Activated CD4-positive, alpha-beta T cell treated with anti-CD3 and anti-CD28 coated beads for 1 hour (primary cell): ENCODE data around the gene IFI16.
"Not testable (repeated sequence)": the region's sequence is repeated elsewhere in the genome, so short reads cannot be mapped to it uniquely, and the experiment has no call there.

ENCODE experiments used
- DNase-seq: peaks from one replicate; pipeline ENCODE4 v3.0.0-alpha.2; 2020

Gene IFI16

DNA sequence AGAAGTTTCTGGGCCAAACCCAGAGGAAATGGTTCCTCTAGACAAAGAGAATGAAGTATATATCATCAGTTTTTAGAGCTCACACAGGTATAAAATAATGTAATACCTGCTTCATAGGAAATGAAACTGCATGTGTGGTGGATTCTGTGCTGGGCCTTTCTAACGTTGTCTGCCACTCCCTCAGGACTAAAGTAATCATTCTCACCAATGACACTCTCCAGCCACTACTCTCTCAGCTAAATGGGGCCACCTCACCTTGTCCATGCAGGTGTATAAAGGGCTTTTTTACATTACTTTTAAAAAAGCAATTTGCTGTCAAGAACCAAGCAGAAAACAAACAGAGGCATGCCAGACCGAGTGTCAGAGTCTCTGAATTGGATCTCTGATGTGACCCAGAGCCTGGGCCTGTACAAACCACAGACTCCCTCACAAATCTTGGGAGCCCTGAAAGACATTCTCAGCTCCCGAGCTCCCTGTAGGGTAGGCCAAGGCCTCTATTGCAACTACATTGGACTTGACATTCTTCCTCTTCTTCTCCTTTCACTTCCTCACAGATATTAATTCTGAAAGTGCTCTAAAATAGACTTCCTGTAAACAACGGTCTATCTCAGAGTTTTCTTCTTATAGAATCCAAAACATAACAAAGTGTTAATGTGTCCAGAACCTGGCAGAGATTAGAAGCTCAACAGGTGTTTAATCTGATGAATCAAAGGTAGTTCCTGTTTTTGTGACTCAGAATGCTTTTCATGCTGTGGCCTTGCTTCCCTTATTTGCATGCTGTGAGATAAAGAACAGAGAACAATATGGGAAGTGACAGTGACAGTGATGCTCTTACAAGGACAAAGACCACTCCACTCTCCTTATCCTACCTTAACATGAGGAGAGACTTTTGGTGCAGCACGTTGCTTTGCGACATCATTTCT lies 58.3 kb downstream of the IFI16 start:
- DNase-seq: no peak

DNA sequence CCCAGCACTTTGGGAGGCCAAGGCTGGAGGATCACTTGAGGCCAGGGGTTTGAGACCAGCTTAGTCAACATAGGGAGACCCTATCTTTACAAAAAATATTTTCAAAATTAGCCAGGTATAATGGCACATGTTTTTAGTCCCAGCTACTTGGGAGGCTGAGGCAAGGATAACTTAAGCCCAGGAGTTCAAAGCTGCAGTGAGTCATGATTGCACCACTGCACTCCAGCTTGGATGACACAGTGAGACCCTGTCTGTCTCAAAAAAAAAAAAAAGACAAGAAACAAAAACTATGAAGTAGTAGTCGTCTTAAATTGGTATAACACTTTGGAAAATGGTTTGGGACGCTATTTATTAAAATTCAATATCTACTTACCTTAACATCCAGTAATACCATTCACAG lies 59.2 kb downstream of the IFI16 start:
- DNase-seq: no peak

DNA sequence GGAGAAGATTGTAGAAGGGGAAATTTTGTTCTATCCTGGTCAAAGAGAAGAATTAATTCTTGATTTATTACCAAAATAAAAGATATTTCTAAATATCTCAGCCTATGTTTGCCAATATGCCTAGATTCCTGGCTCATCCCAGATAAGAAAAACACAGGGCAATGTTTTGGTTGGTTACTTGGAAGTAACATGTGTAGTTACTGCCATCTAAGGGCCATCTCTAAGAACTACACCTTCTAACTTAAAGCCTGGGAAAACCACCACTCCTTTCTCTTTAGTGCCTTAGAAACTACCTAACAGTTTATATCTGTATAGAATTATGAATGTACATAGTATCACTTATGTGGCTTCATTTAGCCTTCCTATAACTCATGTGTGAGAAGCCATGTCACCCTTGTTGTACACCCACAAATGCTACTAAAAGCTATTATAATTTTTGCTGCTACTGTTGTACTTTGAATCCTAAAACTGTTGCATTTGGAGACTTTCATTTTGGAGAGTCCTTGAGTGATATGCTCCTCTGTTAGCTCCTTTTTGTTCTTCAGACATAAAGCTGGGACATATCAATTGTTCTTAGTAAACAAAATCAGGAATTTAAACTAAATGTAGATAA lies 62.4 kb downstream of the IFI16 start:
- DNase-seq: no peak

DNA sequence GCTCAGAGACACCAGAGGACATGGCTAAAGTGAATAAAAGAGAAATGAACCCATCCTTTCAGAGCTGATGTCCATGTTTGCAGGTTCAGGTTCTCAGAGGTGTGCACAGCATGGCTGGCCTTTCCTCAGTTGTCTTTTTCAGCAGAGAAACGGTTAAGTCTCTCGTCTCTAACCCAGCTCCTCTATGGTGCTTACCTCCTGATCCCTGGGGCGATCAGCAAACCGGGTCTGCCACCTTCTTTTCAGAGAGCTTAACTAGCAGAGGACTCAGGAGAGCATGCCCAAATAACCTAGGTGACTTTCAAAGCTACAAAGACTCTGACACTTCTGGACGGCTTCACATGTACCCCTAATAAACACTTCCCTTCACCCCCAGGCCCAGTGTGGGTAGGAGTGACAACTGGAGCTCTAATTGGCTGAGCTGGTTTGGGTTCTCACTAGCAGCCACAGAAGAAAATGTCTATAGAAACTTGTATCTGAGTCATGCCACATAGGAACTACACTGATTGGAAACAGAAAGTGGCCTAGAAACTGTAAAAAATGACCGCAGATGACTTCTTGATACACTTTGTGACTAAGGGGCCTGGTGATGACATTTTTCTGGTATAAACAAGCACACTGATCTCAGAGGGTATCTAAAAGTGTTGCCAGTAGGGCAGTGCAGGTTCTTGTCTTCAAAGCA lies 66.9 kb downstream of the IFI16 start, which contains the start of gene AIM2:
AIM2 (minus strand) TSS at position 329 of the 682 bp plus-strand sequence. CDS start 3,267 bp downstream, outside the sequence.
- DNase-seq: no peak

DNA sequence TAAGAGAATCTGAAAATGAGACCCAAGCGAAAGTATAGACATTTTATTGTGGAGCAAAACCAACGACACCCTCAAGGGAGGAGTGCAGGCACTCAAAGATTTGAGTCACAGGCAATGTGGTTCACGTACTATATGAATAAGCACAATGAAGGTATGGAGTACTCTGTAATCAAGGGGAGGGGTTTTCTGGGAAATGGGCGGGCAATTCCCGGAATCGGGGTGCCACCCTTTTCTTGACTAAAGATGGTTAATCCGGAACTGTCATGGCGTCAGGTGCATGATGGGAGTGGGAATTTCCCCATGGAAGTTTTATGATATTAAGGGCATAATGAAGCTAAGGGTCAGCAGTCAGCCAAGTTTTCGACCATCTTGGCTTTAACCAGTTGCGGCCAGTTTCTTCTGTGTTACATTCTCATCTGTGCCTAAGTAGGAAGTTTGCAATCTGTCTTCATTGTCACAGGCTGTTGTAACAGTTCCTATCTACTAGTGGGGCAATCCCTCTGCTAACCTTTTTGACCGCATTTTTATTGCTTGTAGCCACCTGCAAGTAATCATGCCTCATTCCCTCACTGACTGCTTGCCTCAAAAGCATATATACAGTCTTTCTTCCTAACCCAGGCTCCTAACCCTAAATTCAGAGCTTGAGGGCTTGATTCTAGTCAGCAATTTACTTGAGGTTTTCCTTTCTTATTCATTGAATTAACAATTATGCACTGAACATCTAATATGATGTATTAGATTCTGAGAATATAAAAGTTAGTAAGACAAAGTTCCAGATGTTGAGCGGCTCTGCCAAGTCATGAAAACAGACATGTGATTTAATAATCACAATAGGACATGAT lies 67.6 kb downstream of the IFI16 start:
- DNase-seq: peak; percentile 83

DNA sequence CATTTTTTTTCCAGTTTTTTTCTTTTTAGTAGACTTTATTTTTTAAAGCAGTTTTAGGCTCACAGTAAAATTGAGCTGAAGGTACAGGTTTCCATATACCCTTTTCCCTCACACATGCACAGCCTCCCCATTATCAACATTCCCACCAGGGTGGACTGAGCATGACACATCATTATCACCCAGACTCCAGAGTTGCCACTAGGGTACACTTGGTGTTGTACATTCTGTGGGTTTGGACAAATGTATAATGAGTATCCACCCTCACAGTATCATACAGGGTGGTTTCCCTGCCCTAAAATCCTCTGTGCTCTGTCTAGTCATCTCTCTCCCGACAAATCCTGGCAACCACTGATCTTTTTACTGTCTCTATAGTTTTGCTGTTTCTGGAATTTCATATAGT lies 69.8 kb downstream of the IFI16 start:
- no peak for DNase-seq

DNA sequence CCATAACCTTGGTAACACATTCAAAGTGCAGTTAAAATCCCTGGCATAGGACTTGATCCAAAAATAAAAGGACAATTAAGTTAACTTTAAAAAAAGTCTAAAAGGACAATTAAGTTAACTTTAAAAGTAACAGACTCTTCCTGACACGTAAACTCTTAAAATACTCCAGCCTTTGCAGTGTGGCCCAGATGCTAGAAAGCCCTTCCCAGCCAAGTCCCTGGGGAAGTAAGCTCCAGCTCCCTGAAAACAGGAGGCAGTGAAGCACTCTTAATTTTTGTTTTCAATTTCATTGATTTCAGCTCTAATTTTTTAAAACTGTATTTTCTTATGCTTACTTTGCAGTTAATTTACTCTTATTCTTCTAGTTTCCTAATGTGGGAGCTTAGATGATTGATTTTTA lies 71.9 kb downstream of the IFI16 start:
- no peak for DNase-seq

DNA sequence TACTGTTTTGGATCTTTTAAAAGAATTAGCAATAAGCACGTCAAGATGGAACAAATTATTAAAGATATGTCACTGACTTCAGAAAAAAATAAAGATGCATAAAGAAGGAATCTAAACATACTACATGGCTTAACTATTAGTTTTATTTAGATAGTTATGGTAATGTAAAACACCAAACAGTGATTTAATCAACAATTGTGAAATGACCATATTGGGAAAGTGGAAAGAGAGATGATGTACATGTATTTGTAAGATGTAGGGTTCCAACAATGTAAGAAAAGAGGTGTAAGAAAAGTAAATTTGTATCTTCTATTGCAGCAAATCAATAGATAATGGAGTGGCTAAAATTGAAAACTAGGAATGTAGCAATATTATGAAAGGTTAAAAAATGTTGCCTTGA lies 73.3 kb downstream of the IFI16 start:
- no peak for DNase-seq

DNA sequence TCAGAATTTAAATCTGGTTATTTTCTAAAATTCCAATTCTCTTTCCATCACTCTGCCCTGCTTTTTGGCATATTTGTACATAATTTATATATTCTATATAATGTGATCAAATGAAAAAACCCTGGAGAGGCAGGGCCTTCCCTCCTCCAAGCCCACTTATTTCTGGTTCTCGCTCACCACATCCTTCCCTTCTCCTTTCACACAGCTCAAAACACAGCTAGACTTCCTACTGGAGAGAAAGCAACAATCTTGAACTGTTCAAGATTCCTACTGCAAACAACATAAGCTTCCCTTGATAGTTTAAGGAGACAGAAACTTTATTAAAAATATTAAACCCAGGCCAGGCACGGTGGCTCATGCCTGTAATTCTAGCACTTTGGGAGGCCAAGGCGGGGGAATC lies 74.4 kb downstream of the IFI16 start:
- no peak for DNase-seq

DNA sequence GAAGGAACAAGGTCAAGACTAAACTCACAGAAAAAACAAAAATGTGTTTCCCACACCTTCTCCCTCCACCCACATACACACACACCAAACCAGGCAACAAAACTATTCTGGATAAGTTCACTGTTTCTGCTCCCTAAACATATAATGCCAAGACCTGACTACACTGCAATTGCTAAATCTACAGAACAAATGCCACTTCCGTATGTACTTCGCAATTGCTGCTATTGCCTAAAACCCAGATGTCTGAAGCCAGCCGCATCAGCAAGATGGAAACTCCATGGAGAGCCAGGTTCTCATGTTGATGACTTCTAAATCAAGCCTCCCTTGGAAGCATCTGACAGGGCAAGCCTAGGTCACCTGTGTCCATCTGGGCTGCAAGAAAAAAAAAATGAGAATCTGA lies 75.2 kb downstream of the IFI16 start:
- no peak for DNase-seq

DNA sequence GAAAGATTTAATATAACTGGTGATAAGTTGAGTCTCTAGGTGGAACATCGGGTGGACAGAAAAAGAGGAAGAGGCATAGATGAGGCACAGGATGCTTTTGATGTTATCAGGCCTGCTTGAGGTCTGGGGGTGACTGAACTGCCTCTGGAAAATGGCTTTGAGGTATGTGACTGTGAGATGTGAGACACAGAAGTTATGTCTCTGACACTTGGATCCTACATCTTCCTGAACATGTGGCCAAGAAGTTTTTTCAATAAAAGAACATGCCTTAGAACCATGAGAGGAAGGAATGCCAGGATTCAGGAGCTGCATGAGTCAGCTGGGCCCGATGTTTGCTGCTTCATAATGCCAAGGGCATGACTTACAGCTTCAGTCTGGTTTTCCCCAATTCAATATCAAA lies 78.3 kb downstream of the IFI16 start:
- DNase-seq: no peak

DNA sequence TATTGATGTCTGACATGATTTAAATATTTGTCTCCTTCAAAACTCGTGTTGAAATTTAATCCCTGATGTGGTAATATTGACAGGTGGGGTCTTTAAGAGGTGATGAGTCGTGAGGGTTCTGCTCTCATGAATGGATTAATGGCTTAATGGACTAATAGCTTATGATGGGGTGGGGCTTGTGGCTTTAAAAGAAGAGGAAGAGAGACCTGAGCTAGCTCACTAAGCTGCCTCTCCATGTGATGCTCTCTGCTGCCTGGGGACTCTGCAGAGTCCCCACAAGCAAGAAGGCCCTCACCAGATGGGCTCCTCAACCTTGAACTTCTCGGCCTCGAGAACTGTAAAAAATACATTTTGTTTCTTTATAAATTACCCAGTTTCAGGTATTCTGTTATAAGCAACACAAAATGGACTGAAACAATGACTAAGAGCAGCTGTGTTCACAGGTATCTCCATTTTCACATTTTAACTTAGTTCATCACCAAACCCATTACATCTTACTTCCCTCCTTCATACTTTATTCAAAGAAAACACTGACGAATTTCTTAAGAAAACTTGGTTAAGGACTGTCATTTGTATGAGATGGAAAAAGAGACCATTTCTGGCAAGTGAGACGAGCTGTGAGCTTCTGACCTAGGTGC lies 79.0 kb downstream of the IFI16 start:
- DNase-seq: no peak

DNA sequence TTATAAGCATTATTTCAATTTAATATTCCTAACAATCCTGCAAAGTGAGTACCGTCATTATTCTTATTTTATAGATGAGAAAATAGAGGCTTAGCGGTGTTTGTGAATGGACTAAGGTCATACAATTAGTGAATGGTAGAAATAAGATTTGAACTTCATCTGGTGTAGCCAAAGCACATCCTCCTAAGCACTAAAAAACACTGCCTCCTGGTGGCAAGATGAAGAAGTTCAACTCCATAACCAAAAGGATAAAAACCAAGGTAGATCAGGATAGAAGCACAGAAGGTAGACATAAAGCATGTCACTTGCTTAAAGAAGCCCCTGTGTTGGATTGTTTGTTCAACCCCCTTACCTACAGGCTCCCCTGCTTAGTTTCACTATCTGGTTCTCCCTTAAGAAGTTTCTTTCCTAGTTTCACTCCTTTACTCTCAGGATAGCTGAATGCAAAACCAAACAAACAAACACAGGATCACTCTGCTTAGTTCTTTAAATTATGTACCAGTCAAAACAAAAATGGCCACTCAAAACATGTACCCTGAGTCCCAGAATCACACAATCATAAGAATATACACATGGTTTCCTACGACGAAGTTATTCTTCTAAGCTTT lies 79.6 kb downstream of the IFI16 start:
- DNase-seq: no peak

DNA sequence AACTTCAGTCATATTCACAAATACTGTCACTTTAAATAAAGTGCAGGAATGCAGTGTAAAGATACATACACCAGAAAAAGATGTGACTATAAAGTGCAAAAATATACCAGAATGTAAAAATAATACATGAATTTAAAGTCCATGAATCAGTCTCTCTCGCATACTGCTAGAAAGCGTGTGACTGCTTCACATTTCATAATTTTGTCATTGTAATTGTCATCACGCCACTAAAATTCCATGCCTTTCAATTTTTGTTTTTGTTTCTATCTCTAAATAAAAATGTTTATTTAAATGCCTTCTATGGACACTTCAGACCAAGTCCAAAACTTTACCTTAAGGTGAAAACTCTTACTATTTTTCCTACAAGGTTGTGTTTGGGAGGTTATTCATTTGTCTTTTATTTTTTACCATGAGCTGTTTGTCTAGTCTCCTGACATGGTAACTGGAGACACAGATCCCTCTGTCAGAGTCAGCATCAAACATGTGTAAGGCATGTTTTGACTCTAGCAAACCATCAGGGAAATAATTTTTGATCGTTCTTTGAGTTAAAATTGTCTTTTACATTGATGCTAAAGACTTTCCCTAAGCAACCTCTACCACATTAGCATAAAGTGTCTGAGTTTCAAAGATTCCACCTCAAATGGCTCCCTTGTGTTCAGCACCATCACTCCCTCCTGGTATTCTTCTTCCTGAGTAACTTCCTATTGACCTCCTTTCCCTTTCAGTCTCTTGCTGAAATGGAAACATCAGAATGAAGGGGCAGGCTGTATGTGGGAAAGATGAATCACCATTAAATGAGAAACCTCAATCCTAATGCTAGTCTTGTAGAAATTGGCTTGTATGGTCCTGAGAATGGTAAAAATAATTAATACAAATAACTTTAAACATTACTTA lies 80.8 kb downstream of the IFI16 start:
- no peak for DNase-seq

DNA sequence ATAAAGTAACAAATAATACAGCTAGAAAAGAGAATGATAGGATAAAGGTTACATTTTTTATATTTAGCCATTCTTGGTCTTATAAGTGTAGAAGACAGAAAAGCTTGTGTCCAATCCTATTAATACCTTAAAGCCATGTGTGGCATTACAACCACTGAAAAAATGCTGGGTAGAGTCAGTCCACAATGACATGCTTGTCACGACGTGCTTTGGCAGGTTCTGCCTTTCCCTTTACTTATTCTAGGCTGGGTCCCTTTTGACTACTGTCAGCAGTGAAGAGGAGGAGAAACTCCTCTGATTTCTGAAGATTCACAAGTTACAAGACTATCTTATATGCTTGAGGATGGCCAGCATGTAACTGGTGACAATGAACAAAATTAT lies 81.5 kb downstream of the IFI16 start:
- DNase-seq: no peak

DNA sequence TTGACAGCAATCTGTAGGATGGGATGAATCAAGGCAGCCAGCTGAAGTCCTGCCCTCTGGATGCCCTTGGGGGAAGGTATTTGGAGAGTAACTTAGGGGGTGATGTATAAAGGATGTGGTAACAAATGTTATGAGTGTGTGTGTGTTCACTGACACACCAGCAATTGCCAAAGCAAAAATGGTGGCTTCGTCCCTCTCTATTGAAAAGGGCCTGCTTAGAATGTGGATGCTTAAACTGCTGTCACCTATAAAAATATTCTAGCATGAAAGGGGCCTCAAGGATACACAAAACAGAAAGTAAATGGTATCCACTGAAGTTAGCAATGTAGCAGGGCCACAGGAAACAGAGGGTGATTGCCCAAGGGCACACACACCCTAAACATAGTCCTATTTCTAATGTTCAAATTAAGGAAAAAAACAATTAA lies 81.9 kb downstream of the IFI16 start:
- DNase-seq: no peak

DNA sequence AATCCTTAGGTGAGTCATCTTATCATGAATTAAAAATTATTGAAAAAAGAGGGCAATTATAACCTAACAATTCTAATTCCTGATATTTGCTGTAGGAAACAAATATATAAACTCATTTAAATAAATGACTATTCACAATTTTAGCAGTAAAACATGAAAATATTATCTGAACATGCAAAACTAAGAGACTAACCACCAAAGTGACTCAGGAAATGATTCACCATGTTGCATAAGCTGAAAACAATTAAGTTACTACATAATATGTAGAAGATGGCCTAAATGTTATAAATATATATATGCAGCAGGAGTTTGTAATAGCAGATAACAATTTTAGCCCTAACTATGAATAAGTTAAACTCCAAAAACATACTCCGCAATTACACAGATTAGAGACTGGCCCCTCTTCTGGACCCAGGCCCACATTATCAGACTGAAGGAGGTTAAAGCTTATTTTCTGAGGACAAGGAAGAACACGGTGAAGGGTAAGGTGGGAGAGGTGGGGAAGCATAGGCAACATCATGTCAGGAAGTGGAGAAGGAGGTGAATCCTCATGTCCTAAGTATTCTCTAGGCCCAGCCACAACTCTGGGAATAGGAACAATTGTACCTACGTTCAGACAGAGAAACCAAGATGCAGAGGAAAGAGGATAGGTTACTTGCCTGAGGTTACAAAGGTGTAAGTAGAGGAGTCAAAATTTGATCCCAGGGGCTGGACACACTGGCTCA lies 82.5 kb downstream of the IFI16 start:
- DNase-seq: no peak

DNA sequence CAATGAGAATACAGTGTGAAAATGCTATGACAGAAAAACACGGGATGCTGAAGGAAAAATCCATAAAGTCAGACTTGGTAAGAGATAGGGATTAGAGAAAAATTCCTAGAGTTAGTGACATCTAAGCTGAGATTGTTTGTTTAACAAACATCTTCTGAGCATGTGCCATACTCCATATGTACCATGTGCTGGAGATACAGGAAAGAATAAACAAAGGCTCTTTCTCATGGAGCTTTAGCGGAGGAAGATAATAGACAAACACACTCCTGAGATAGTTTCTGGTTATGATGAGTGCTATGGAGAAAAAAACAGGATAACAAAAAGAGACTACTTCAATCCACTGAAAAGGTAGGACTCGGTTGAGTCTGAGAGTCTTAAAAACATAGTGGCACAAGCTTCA lies 88.9 kb downstream of the IFI16 start:
- no peak for DNase-seq

DNA sequence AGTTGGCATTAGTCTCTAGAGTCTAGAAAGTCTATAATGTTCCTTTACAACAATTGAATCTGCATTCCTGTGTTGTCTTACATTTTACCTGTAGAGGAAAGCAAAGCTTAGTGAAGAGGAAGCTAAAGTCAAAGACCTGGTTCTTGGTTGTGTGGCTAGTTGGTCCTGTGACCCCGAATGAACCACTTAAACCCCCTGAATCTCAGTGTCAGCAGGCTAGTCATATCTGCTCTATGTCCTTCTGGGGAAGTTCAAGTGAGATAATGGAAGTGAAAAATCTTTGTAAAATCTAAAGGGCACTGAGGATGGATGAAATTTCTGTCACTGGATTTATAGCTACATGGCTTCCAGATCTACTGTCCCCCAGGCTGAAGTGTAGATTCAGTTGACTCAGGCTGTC lies 90.9 kb downstream of the IFI16 start:
- DNase-seq: no peak

DNA sequence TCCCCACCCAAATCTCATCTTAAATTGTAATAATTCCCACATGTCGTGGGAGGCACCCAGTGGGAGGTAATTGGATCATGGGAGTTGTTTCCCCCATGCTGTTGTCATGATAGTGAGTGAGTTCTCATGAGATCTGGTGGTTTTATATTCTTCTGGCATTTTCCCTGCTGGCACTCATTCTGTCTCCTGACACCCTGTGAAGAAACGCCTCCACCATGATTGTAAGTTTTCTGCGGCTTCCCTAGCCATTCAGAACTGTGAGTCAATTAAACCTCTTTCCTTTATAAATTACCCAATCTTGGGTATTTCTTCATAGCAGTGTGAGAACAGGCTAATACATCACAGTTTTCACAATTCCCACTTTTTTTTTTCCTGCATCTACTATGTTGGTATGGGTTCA lies 93.3 kb downstream of the IFI16 start:
- not testable (repeated sequence) for DNase-seq
